Uterus (tissue), 4 donors: ENCODE data around the gene ESPNL. TPM values are rescaled to one million over a fixed set of nuclear protein-coding genes. Genes with fewer than 3 reads are reported as not detected.
A peak's percentile ranks its signal among the peaks of the same experiment; 100 is the strongest.

Experiments
- DNase-seq, 2 donors: peaks; one replicate each; pipeline ENCODE4 v3.0.0-alpha.2; 2019 to 2020
- H3K27ac ChIP-seq, 2 donors: fragments of 200-600 bp; sonication (generic); 1 replicate in 1 of 2; 2 replicates in 1 of 2; pipeline ENCODE4 v1.5.1; 2016 to 2018
- H3K27me3 ChIP-seq, 2 donors: fragments of 200-600 bp; sonication (generic); one replicate each; pipeline ENCODE4 v1.5.1; 2018 to 2019; ENCODE audit warnings: control low read depth in 1 of 2
- H3K36me3 ChIP-seq, 2 donors: fragments of 200-600 bp; sonication (generic); one replicate each; pipeline ENCODE4 v1.5.1; 2019; ENCODE audit warnings: control low read depth in 1 of 2
- H3K4me1 ChIP-seq, 2 donors: fragments of 200-600 bp; sonication (generic); one replicate each; pipeline ENCODE4 v1.5.1; 2018 to 2019; ENCODE audit warnings: control low read depth in 1 of 2
- H3K4me3 ChIP-seq, 2 donors: fragments of 200-600 bp; sonication (generic); 1 replicate in 1 of 2; 2 replicates in 1 of 2; pipeline ENCODE4 v1.5.1; 2018 to 2019; ENCODE audit warnings: mild to moderate bottlenecking in 1 of 2
- H3K9me3 ChIP-seq, 2 donors: fragments of 200-600 bp; sonication (generic); one replicate each; pipeline ENCODE4 v1.5.1; 2019; ENCODE audit warnings: control low read depth in 1 of 2
- CTCF ChIP-seq, 4 experiments: fragments of 200-600 bp in 2 of 4; fragments of 450-650 bp in 2 of 4; sonication (generic) in 2 of 4; IDR thresholded peaks; one replicate each; pipeline ENCODE4 v1.5.1; 2016 to 2019; ENCODE audit warnings: antibody characterized with exemption in 4 of 4, mild to moderate bottlenecking in 2 of 4, moderate library complexity in 1 of 4
- POLR2A ChIP-seq, 2 donors: fragments of 450-650 bp; IDR thresholded peaks; one replicate each; pipeline ENCODE4 v1.6.1; 2016; ENCODE audit warnings: antibody characterized with exemption in 2 of 2, mild to moderate bottlenecking in 1 of 2, moderate library complexity in 1 of 2
- intact Hi-C: fragments of 100-400 bp; cut with DNase I; formaldehyde crosslinking; loops from one replicate; pipeline ENCODE4 v1.15.1; 2023; ENCODE audit warnings: low total_unique reads
- total RNA-seq, 4 donors: library from RNA; depleted of rRNA in 3 of 4; stranded (reverse); fragments of >200 nt in 3 of 4; gene quantifications; one replicate each; pipeline versions ENCODE4 v1.1.0 to v1.2.4, GENCODE V29; 2014 to 2023
- donor health status: DM: yes; HTN: yes; CAD: no.

Gene ESPNL
- total RNA-seq, 4 donors from 2014 or later: 0.34 to 7.7 TPM; not detected in 2

GRCh38 chr2:238101891-238102841 is 2.0 kb downstream of the ESPNL start:
- intact Hi-C loops: no loop called here
- Histone ChIP-seq H3K27me3 (no peaks in the 10 kb centered on the region), H3K36me3 (no peaks in the 10 kb centered on the region), H3K9me3 (no peaks in the 10 kb centered on the region), H3K4me1 (no peaks in the 10 kb centered on the region), H3K27ac (no peak overlapping the region), H3K4me3 (no peak overlapping the region)
- no peak for TF ChIP-seq CTCF (IDR thresholded peaks at IDR 0.05)
- peak in 1 of 2 donors; percentile 8 for DNase-seq

DNA sequence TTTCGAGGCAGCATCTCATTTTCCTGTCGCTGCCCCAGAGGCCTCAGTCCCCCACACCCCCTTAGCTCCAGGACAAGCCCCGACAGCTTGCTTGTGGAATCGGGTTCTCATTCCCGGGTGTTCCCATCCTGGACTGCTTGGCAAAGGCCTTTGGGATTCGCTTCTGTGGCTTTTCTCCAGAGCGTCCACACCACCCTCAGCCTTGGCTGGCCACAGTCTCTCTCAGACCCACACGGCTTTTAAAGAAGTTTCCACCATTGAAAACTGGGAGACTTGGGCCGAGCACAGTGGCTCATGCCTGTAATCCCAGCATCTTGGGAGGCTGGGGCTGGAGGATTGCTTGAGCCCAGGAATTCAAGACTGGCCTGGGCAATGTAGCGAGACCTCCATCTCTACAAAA is 2.7 kb downstream of the ESPNL start:
- H3K4me1 ChIP-seq: no peaks in the 10 kb centered on the region
- intact Hi-C loops: no loop called here
- H3K4me3 ChIP-seq: no peak overlapping the region
- no peaks in the 10 kb centered on the region for H3K36me3 ChIP-seq
- H3K9me3 ChIP-seq: no peaks in the 10 kb centered on the region
- peak in 1 of 2 donors; percentile 7 for DNase-seq
- H3K27ac ChIP-seq: no peak overlapping the region
- H3K27me3 ChIP-seq: no peaks in the 10 kb centered on the region
- TF ChIP-seq CTCF (IDR thresholded peaks at IDR 0.05) (no peak), POLR2A (IDR thresholded peaks at IDR 0.05) (no peak)

GRCh38 chr2:238103465-238104225 is 3.5 kb downstream of the ESPNL start:
- Histone ChIP-seq H3K4me3 (no peak overlapping the region), H3K27me3 (no peaks in the 10 kb centered on the region), H3K27ac (no peak overlapping the region), H3K36me3 (no peaks in the 10 kb centered on the region), H3K9me3 (no peaks in the 10 kb centered on the region), H3K4me1 (no peaks in the 10 kb centered on the region)
- intact Hi-C loops: no loop called here
- peak in 1 of 2 donors; percentile 9 for DNase-seq
- TF ChIP-seq POLR2A (IDR thresholded peaks at IDR 0.05) (no peak), CTCF (IDR thresholded peaks at IDR 0.05) (no peak)

GRCh38 chr2:238104226-238104690 is 4.1 kb downstream of the ESPNL start:
- Histone ChIP-seq H3K4me3 (no peak overlapping the region), H3K36me3 (no peaks in the 10 kb centered on the region), H3K27me3 (no peaks in the 10 kb centered on the region), H3K4me1 (no peaks in the 10 kb centered on the region), H3K9me3 (no peaks in the 10 kb centered on the region), H3K27ac (no peak overlapping the region)
- no peak for TF ChIP-seq POLR2A (IDR thresholded peaks at IDR 0.05)
- TF ChIP-seq CTCF (IDR thresholded peaks at IDR 0.05): no peak
- peak in 1 of 2 donors; percentile 12 for DNase-seq
- intact Hi-C loops: no loop called here
